Lung (tissue), 12 donors: Measurements from ENCODE around the gene BTBD1. TPM values are rescaled to one million over a fixed set of nuclear protein-coding genes. Genes with fewer than 3 reads are reported as not detected.
A peak's percentile ranks its signal among the peaks of the same experiment; 100 is the strongest.

Source experiments
- ATAC-seq: fragments of 200-7000 bp; cut with Tn5 transposase; one replicate; pipeline ENCODE4 v1.9.1; 2020; ENCODE audit warnings: moderate number of reproducible peaks; ENCODE audit not compliant: insufficient read depth, low FRiP score
- DNase-seq, 3 donors: peaks; one replicate each; pipeline ENCODE4 v3.0.0-alpha.2; 2013 to 2017
- H3K27ac ChIP-seq, 2 donors: one replicate each; pipeline ENCODE4 v1.5.1; 2013; ENCODE audit warnings: mild to moderate bottlenecking in 2 of 2, moderate library complexity in 2 of 2, control low read depth in 1 of 2, inconsistent platforms in 1 of 2, low read depth in 1 of 2, low read length in 1 of 2
- H3K27me3 ChIP-seq, 3 donors: one replicate each; pipeline ENCODE4 v1.5.1; 2013; ENCODE audit warnings: low read length in 2 of 3; ENCODE audit not compliant: control insufficient read depth in 3 of 3, insufficient read depth in 3 of 3
- H3K36me3 ChIP-seq, 4 donors: one replicate each; pipeline ENCODE4 v1.5.1; 2013; ENCODE audit warnings: low read length in 4 of 4, mild to moderate bottlenecking in 1 of 4, moderate library complexity in 1 of 4; ENCODE audit not compliant: control insufficient read depth in 4 of 4, insufficient read depth in 4 of 4
- H3K4me1 ChIP-seq, 5 donors: one replicate each; pipeline ENCODE4 v1.5.1; 2013; ENCODE audit warnings: low read length in 5 of 5, mild to moderate bottlenecking in 2 of 5, moderate library complexity in 1 of 5; ENCODE audit not compliant: control insufficient read depth in 5 of 5, insufficient read depth in 5 of 5
- H3K4me3 ChIP-seq: one replicate; pipeline ENCODE4 v1.5.1; 2013; ENCODE audit warnings: mild to moderate bottlenecking, control low read depth, moderate library complexity
- H3K9ac ChIP-seq, 2 donors: one replicate each; pipeline ENCODE4 v1.5.1; 2013; ENCODE audit warnings: low read length in 2 of 2, control low read depth in 1 of 2; ENCODE audit not compliant: insufficient read depth in 1 of 2
- H3K9me3 ChIP-seq, 4 donors: one replicate each; pipeline ENCODE4 v1.5.1; 2013; ENCODE audit warnings: low read length in 3 of 4, mild to moderate bottlenecking in 1 of 4, moderate library complexity in 1 of 4; ENCODE audit not compliant: control insufficient read depth in 4 of 4, insufficient read depth in 3 of 4
- WGBS, 2 donors: extraction: QIAGEN DNeasy Blood & Tissue Kit; methylation state at CpG; one replicate each; pipeline ENCODE4 v1.1.7; 2013; 5-methylcytosine and 5-hydroxymethylcytosine counted together
- polyA plus RNA-seq, 2 donors: library from polyadenylated mRNA; stranded (reverse); fragments of 200-250 nt; gene quantifications; one replicate each; pipeline ENCODE4 v1.2.1, GENCODE V29; 2013
- total RNA-seq, 2 donors: library from RNA; depleted of rRNA in 1 of 2; stranded (reverse); fragments of >200 nt in 1 of 2; gene quantifications; one replicate each; pipeline ENCODE4 v1.2.1, GENCODE V29; 2014 to 2021
- TF ChIP-seq, protein P1 (sequence below): IDR thresholded peaks from 2 replicates; pipeline ENCODE4 v1.5.1; 2012; ENCODE audit warnings: mild to moderate bottlenecking; ENCODE audit errors: control extremely low read depth, extremely low read depth
- donor health status: control.
- donor health status: control.
- donor health status: Bipolar disorder and iron deficiency.
- donor health status: healthy.
- donor health status: DM: yes; HTN: yes; CAD: no.

The BTBD1 gene
- total and polyA plus RNA-seq, 4 donors, result 10.7 to 71.0 (median 37.0) TPM

GRCh38 chr15:83109532-83109931, 42.5 kb upstream of the BTBD1 start:
- Histone ChIP-seq H3K27ac (peak overlapping the region in 1 of 2 donors; percentile 73), H3K36me3 (peaks cover 0 to 3% (median 0%) of the 10 kb centered on the region in 4 donors), H3K4me3 (no peak overlapping the region), H3K4me1 (peaks cover 0 to 33% (median 0%) of the 10 kb centered on the region in 5 donors), H3K9me3 (no peaks in the 10 kb centered on the region), H3K9ac (no peak overlapping the region), H3K27me3 (peaks cover 0 to 20% (median 19%) of the 10 kb centered on the region in 3 donors)
- no peak for DNase-seq
- TF ChIP-seq, protein P1, sequence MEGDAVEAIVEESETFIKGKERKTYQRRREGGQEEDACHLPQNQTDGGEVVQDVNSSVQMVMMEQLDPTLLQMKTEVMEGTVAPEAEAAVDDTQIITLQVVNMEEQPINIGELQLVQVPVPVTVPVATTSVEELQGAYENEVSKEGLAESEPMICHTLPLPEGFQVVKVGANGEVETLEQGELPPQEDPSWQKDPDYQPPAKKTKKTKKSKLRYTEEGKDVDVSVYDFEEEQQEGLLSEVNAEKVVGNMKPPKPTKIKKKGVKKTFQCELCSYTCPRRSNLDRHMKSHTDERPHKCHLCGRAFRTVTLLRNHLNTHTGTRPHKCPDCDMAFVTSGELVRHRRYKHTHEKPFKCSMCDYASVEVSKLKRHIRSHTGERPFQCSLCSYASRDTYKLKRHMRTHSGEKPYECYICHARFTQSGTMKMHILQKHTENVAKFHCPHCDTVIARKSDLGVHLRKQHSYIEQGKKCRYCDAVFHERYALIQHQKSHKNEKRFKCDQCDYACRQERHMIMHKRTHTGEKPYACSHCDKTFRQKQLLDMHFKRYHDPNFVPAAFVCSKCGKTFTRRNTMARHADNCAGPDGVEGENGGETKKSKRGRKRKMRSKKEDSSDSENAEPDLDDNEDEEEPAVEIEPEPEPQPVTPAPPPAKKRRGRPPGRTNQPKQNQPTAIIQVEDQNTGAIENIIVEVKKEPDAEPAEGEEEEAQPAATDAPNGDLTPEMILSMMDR, result no peak
- no peak for ATAC-seq
- 85 to 86% methylated on average over 12 of the region's 12 CpGs for WGBS, 2 donors

- H3K4me1 ChIP-seq, result peaks cover 0 to 28% (median 0%) of the 10 kb centered on the region in 5 donors
- no peaks in the 10 kb centered on the region for H3K36me3 ChIP-seq
- 11 to 20% methylated on average over 21 of the region's 21 CpGs for WGBS, 2 donors
- peak overlapping the region; percentile 18 for H3K4me3 ChIP-seq
- H3K9me3 ChIP-seq, result no peaks in the 10 kb centered on the region
- peak; percentile 62 for ATAC-seq
- peak; percentile 41 to 62 (median 48) for DNase-seq
- peak overlapping the region in 1 of 2 donors; percentile 38 for H3K9ac ChIP-seq
- TF ChIP-seq, protein P1, result no peak
- peak overlapping the region in 1 of 2 donors; percentile 73 for H3K27ac ChIP-seq
- peaks cover 0 to 20% (median 19%) of the 10 kb centered on the region in 3 donors for H3K27me3 ChIP-seq
Observed at GRCh38 chr15:83108266-83109219, 41.5 kb upstream of the BTBD1 start.

GRCh38 chr15:83107841-83108181, 40.8 kb upstream of the BTBD1 start:
- TF ChIP-seq, protein P1, result no peak
- Histone ChIP-seq H3K4me3 (peak overlapping the region; percentile 55), H3K36me3 (no peaks in the 10 kb centered on the region), H3K27me3 (peaks cover 0 to 20% (median 19%) of the 10 kb centered on the region in 3 donors), H3K4me1 (peaks cover 0 to 21% (median 0%) of the 10 kb centered on the region in 5 donors), H3K9me3 (no peaks in the 10 kb centered on the region), H3K9ac (peak overlapping the region in 1 of 2 donors; percentile 38), H3K27ac (peak overlapping the region; percentile 48 to 73)
- no peak for ATAC-seq
- DNase-seq, result no peak
- WGBS, 2 donors, result 3 to 7% methylated on average over 30 of the region's 30 CpGs
